ENCODE results near the gene LIN37. TPM values are rescaled to one million over a fixed set of nuclear protein-coding genes. Genes with fewer than 3 reads are reported as not detected.

LIN37 gene
- total and polyA plus RNA-seq, 9 of the 15 experiments (the other 6 are each of a cell fraction or from before 2014, with no cell fraction given), result 1.2 to 12.5 (median 8.6) TPM

DNA sequence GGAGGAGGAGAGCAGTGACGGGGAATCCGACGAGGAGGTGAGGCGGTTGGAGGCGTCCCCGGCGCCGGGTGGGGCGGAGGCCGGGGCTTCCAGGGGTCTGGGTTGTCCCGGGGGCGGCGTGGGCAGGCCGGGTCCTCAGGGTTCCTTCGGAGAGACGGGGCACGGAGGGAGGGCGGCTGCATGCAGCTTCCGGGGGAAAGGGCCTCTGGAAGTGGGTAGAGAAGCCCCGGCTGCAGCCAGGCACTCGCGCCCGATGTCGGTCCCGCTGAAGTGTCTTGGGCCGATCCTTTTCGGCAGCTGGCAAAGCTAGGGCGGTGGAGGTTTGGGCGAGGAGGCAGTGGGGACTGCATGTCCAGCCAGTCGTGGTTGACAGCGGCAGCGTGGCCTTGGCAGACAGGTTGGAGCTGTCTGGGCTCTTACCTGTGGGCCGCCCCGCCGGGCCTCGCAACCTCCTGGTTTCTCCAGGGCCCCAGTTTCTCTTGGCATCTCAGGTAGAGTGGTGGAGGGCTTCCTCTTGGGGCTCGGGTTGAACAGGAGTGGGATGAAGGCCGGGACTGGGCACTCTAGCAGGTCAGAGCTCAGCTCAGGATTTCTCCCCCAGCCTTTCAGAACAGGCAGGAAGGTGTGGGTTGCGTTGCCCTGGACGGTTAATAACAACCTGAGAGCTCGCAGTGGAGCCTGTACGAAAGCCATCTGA, 29.9 kb upstream of the LIN37 start (continued):
- TF ChIP-seq, protein P1, sequence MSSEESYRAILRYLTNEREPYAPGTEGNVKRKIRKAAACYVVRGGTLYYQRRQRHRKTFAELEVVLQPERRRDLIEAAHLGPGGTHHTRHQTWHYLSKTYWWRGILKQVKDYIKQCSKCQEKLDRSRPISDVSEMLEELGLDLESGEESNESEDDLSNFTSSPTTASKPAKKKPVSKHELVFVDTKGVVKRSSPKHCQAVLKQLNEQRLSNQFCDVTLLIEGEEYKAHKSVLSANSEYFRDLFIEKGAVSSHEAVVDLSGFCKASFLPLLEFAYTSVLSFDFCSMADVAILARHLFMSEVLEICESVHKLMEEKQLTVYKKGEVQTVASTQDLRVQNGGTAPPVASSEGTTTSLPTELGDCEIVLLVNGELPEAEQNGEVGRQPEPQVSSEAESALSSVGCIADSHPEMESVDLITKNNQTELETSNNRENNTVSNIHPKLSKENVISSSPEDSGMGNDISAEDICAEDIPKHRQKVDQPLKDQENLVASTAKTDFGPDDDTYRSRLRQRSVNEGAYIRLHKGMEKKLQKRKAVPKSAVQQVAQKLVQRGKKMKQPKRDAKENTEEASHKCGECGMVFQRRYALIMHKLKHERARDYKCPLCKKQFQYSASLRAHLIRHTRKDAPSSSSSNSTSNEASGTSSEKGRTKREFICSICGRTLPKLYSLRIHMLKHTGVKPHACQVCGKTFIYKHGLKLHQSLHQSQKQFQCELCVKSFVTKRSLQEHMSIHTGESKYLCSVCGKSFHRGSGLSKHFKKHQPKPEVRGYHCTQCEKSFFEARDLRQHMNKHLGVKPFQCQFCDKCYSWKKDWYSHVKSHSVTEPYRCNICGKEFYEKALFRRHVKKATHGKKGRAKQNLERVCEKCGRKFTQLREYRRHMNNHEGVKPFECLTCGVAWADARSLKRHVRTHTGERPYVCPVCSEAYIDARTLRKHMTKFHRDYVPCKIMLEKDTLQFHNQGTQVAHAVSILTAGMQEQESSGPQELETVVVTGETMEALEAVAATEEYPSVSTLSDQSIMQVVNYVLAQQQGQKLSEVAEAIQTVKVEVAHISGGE (CRISPR knock-in tag; IDR thresholded peaks at IDR 0.05), result no peak
- no peak for TF ChIP-seq GABPB2 (CRISPR knock-in tag; conservative IDR thresholded peaks at IDR 0.05)
- TF ChIP-seq PRPF4 (IDR thresholded peaks at IDR 0.05; ENCODE audit: insufficient read depth, low read depth, low read length, poor library complexity, severe bottlenecking), result peak; percentile 38
- TF ChIP-seq, protein P2, sequence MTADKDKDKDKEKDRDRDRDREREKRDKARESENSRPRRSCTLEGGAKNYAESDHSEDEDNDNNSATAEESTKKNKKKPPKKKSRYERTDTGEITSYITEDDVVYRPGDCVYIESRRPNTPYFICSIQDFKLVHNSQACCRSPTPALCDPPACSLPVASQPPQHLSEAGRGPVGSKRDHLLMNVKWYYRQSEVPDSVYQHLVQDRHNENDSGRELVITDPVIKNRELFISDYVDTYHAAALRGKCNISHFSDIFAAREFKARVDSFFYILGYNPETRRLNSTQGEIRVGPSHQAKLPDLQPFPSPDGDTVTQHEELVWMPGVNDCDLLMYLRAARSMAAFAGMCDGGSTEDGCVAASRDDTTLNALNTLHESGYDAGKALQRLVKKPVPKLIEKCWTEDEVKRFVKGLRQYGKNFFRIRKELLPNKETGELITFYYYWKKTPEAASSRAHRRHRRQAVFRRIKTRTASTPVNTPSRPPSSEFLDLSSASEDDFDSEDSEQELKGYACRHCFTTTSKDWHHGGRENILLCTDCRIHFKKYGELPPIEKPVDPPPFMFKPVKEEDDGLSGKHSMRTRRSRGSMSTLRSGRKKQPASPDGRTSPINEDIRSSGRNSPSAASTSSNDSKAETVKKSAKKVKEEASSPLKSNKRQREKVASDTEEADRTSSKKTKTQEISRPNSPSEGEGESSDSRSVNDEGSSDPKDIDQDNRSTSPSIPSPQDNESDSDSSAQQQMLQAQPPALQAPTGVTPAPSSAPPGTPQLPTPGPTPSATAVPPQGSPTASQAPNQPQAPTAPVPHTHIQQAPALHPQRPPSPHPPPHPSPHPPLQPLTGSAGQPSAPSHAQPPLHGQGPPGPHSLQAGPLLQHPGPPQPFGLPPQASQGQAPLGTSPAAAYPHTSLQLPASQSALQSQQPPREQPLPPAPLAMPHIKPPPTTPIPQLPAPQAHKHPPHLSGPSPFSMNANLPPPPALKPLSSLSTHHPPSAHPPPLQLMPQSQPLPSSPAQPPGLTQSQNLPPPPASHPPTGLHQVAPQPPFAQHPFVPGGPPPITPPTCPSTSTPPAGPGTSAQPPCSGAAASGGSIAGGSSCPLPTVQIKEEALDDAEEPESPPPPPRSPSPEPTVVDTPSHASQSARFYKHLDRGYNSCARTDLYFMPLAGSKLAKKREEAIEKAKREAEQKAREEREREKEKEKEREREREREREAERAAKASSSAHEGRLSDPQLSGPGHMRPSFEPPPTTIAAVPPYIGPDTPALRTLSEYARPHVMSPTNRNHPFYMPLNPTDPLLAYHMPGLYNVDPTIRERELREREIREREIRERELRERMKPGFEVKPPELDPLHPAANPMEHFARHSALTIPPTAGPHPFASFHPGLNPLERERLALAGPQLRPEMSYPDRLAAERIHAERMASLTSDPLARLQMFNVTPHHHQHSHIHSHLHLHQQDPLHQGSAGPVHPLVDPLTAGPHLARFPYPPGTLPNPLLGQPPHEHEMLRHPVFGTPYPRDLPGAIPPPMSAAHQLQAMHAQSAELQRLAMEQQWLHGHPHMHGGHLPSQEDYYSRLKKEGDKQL (CRISPR knock-in tag; IDR thresholded peaks at IDR 0.05; ENCODE audit: borderline replicate concordance), result no peak
- TF ChIP-seq, protein P3, sequence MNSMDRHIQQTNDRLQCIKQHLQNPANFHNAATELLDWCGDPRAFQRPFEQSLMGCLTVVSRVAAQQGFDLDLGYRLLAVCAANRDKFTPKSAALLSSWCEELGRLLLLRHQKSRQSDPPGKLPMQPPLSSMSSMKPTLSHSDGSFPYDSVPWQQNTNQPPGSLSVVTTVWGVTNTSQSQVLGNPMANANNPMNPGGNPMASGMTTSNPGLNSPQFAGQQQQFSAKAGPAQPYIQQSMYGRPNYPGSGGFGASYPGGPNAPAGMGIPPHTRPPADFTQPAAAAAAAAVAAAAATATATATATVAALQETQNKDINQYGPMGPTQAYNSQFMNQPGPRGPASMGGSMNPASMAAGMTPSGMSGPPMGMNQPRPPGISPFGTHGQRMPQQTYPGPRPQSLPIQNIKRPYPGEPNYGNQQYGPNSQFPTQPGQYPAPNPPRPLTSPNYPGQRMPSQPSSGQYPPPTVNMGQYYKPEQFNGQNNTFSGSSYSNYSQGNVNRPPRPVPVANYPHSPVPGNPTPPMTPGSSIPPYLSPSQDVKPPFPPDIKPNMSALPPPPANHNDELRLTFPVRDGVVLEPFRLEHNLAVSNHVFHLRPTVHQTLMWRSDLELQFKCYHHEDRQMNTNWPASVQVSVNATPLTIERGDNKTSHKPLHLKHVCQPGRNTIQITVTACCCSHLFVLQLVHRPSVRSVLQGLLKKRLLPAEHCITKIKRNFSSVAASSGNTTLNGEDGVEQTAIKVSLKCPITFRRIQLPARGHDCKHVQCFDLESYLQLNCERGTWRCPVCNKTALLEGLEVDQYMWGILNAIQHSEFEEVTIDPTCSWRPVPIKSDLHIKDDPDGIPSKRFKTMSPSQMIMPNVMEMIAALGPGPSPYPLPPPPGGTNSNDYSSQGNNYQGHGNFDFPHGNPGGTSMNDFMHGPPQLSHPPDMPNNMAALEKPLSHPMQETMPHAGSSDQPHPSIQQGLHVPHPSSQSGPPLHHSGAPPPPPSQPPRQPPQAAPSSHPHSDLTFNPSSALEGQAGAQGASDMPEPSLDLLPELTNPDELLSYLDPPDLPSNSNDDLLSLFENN (IDR thresholded peaks at IDR 0.05; ENCODE audit: low read depth in 2 of 2, low read length in 2 of 2), result no peak
- TF ChIP-seq ZNF668 (CRISPR knock-in tag; IDR thresholded peaks at IDR 0.05), result no peak
- peak in 1 of 2 experiments; percentile 50; a peak in 1 of 4 replicates for TF ChIP-seq SIN3A (IDR thresholded peaks at IDR 0.05; ENCODE audit: borderline replicate concordance in 2 of 2, control insufficient read depth in 1 of 2, low read depth in 2 of 2, low read length in 2 of 2)
- no peak for TF ChIP-seq CHCHD3 (CRISPR knock-in tag; IDR thresholded peaks at IDR 0.05)
- TF ChIP-seq, protein P4, sequence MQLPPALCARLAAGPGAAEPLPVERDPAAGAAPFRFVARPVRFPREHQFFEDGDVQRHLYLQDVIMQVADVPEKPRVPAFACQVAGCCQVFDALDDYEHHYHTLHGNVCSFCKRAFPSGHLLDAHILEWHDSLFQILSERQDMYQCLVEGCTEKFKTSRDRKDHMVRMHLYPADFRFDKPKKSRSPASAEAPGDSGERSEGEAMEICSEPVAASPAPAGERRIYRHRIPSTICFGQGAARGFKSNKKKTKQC (CRISPR knock-in tag; IDR thresholded peaks at IDR 0.05), result peak; percentile 13; the same call in 1 of the 2 replicates
- TF ChIP-seq CAMTA2 (CRISPR knock-in tag; conservative IDR thresholded peaks at IDR 0.05), result no peak
- TF ChIP-seq ILF3 (IDR thresholded peaks at IDR 0.05; ENCODE audit: borderline replicate concordance), result no peak

Measured in K562 (cell line).